ENCODE data around the gene SSPN. TPM values are rescaled to one million over a fixed set of nuclear protein-coding genes. Genes with fewer than 3 reads are reported as not detected.

The SSPN gene
- polyA plus RNA-seq, 1 donor from 2014 or later = 0.26 TPM

DNA sequence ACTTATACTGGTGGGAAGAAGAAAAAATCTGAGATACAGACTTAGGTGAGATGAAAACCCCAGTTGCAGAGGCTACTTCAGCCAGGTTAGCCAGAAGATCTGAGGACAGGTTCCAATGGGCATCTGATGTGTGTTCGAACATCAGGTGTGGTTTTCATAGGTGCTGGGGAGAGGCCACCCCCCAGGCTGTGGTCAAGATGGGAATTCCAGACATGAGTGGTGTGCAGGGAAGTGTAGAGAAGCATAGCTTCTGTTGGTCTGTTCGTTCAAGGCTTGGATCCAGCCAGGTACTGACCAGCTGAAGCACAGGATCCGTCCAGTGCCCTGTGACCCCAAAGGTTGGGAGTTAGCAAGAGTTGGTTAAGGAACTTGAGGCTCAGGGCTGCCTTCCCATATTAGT lies 85.5 kb downstream of the SSPN start:
- no peak for TF ChIP-seq EP300 (conservative IDR thresholded peaks at IDR 0.05; ENCODE audit: poor library complexity, severe bottlenecking)
- TF ChIP-seq TAF1 (IDR thresholded peaks at IDR 0.05; ENCODE audit: low read depth) = no peak
- TF ChIP-seq MXI1 (conservative IDR thresholded peaks at IDR 0.05; ENCODE audit: poor library complexity, severe bottlenecking) = no peak
- no peak for TF ChIP-seq POLR2AphosphoS5 (IDR thresholded peaks at IDR 0.05)
- no peak for TF ChIP-seq CTCF (IDR thresholded peaks at IDR 0.05; ENCODE audit: poor library complexity, severe bottlenecking)
- no peak for TF ChIP-seq EZH2 (IDR thresholded peaks at IDR 0.05; ENCODE audit: borderline replicate concordance, insufficient read depth, low read length, poor library complexity, severe bottlenecking)
- no peak for TF ChIP-seq SMC3 (conservative IDR thresholded peaks at IDR 0.05; ENCODE audit: poor library complexity)
- TF ChIP-seq, protein P1, sequence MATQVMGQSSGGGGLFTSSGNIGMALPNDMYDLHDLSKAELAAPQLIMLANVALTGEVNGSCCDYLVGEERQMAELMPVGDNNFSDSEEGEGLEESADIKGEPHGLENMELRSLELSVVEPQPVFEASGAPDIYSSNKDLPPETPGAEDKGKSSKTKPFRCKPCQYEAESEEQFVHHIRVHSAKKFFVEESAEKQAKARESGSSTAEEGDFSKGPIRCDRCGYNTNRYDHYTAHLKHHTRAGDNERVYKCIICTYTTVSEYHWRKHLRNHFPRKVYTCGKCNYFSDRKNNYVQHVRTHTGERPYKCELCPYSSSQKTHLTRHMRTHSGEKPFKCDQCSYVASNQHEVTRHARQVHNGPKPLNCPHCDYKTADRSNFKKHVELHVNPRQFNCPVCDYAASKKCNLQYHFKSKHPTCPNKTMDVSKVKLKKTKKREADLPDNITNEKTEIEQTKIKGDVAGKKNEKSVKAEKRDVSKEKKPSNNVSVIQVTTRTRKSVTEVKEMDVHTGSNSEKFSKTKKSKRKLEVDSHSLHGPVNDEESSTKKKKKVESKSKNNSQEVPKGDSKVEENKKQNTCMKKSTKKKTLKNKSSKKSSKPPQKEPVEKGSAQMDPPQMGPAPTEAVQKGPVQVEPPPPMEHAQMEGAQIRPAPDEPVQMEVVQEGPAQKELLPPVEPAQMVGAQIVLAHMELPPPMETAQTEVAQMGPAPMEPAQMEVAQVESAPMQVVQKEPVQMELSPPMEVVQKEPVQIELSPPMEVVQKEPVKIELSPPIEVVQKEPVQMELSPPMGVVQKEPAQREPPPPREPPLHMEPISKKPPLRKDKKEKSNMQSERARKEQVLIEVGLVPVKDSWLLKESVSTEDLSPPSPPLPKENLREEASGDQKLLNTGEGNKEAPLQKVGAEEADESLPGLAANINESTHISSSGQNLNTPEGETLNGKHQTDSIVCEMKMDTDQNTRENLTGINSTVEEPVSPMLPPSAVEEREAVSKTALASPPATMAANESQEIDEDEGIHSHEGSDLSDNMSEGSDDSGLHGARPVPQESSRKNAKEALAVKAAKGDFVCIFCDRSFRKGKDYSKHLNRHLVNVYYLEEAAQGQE (IDR thresholded peaks at IDR 0.05; ENCODE audit: borderline replicate concordance) = no peak
- no peak for TF ChIP-seq RAD21 (conservative IDR thresholded peaks at IDR 0.05)
- Histone ChIP-seq H3K27me3 (ENCODE audit: insufficient read depth, low read depth, low read length) (no peaks in the 10 kb centered on the region), H3K9me3 (ENCODE audit: low read length) (no peaks in the 10 kb centered on the region), H4K20me1 (ENCODE audit: insufficient read depth) (no peaks in the 10 kb centered on the region), H3K9ac (ENCODE audit: low read length) (no peak overlapping the region), H3K36me3 (ENCODE audit: insufficient read depth, low read length) (no peaks in the 10 kb centered on the region), H3K4me2 (ENCODE audit: low read length) (no peak overlapping the region), H3K79me2 (replicated peaks; ENCODE audit: insufficient read depth, low read length) (no peaks in the 10 kb centered on the region), H2AFZ (ENCODE audit: low read depth, low read length) (no peak overlapping the region), H3F3A (ENCODE audit: insufficient read depth, low read length, poor library complexity, severe bottlenecking) (no peaks in the 10 kb centered on the region), H3K27ac (ENCODE audit: low read length) (no peak overlapping the region), H3K4me3 (ENCODE audit: low read length) (no peak overlapping the region), H3K9me2 (ENCODE audit: insufficient read depth, low read length) (no peaks in the 10 kb centered on the region)

DNA sequence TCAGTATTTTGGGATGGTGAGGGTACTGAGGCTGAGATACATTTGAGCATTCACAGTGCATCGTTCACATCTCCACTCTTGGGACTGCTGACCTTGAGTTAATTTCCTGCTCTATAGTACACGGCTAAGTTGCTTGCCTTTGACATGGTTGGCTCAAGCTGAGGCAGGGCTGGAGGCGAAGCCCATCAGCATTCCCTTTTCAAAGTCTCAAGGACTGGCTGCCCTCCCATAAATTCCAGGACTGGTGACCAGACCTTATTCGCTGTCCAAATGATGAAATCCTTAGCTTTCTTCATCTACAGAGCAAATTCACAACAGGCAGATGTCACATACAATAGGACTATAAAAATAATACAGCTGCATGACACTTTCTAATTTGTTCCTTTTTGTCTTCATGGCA lies 85.9 kb downstream of the SSPN start:
- Histone ChIP-seq H3K27ac (ENCODE audit: low read length) (no peak overlapping the region), H3K27me3 (ENCODE audit: insufficient read depth, low read depth, low read length) (no peaks in the 10 kb centered on the region), H3K79me2 (replicated peaks; ENCODE audit: insufficient read depth, low read length) (no peaks in the 10 kb centered on the region), H4K20me1 (ENCODE audit: insufficient read depth) (no peaks in the 10 kb centered on the region), H3K9ac (ENCODE audit: low read length) (no peak overlapping the region), H3F3A (ENCODE audit: insufficient read depth, low read length, poor library complexity, severe bottlenecking) (no peaks in the 10 kb centered on the region), H3K4me3 (ENCODE audit: low read length) (no peak overlapping the region), H3K4me2 (ENCODE audit: low read length) (no peak overlapping the region), H2AFZ (ENCODE audit: low read depth, low read length) (no peak overlapping the region), H3K9me3 (ENCODE audit: low read length) (no peaks in the 10 kb centered on the region), H3K9me2 (ENCODE audit: insufficient read depth, low read length) (no peaks in the 10 kb centered on the region), H3K36me3 (ENCODE audit: insufficient read depth, low read length) (no peaks in the 10 kb centered on the region)
- TF ChIP-seq EZH2 (IDR thresholded peaks at IDR 0.05; ENCODE audit: borderline replicate concordance, insufficient read depth, low read length, poor library complexity, severe bottlenecking) (no peak), SMC3 (conservative IDR thresholded peaks at IDR 0.05; ENCODE audit: poor library complexity) (no peak), TAF1 (IDR thresholded peaks at IDR 0.05; ENCODE audit: low read depth) (no peak), RAD21 (conservative IDR thresholded peaks at IDR 0.05) (no peak), POLR2AphosphoS5 (IDR thresholded peaks at IDR 0.05) (no peak), CTCF (IDR thresholded peaks at IDR 0.05; ENCODE audit: poor library complexity, severe bottlenecking) (no peak), EP300 (conservative IDR thresholded peaks at IDR 0.05; ENCODE audit: poor library complexity, severe bottlenecking) (no peak), MXI1 (conservative IDR thresholded peaks at IDR 0.05; ENCODE audit: poor library complexity, severe bottlenecking) (no peak)
- TF ChIP-seq, protein P1 (IDR thresholded peaks at IDR 0.05; ENCODE audit: borderline replicate concordance) = no peak

Data from neural cell (in vitro differentiated cells).